ENCODE results near the gene ZNF611.

GRCh38 chr19:52722062-52723003, 12.5 kb downstream of the ZNF611 start:
- TF ChIP-seq GATA3 (IDR thresholded peaks at IDR 0.05; ENCODE audit: low read depth, low read length) (no peak), GATA2 (IDR thresholded peaks at IDR 0.05; ENCODE audit: low read depth, low read length) (no peak)
